Ovary (tissue), 9 donors: ENCODE data around the gene SEMA3G. TPM values are rescaled to one million over a fixed set of nuclear protein-coding genes. Genes with fewer than 3 reads are reported as not detected.

Source experiments
- DNase-seq, 5 donors: peaks; one replicate each; pipeline ENCODE4 v3.0.0-alpha.2; 2019 to 2020
- H3K27ac ChIP-seq, 2 donors: fragments of 200-600 bp; one replicate each; pipeline versions ENCODE4 v1.5.1 to v1.8.0; 2019 to 2022
- H3K27me3 ChIP-seq: fragments of 200-600 bp; one replicate; pipeline ENCODE4 v1.8.0; 2022
- H3K36me3 ChIP-seq: fragments of 200-600 bp; sonication (generic); one replicate; pipeline ENCODE4 v1.5.1; 2019
- H3K4me1 ChIP-seq: one replicate; pipeline ENCODE4 v1.8.1; 2013; ENCODE audit warnings: mild to moderate bottlenecking, moderate library complexity; ENCODE audit not compliant: insufficient read depth
- H3K4me3 ChIP-seq: fragments of 200-600 bp; sonication (generic); one replicate; pipeline ENCODE4 v1.5.1; 2017
- H3K9me3 ChIP-seq, 2 donors: fragments of 200-600 bp in 1 of 2; sonication (generic) in 1 of 2; one replicate each; pipeline versions ENCODE4 v1.5.1 to v1.8.1; 2013 to 2019; ENCODE audit warnings: mild to moderate bottlenecking in 1 of 2, moderate library complexity in 1 of 2
- EP300 ChIP-seq: sonication (generic); formaldehyde crosslinking; IDR thresholded peaks from one replicate; pipeline ENCODE4 v1.6.1; 2017; ENCODE audit warnings: antibody characterized with exemption
- POLR2A ChIP-seq: fragments of 450-650 bp; IDR thresholded peaks from one replicate; pipeline ENCODE4 v1.6.1; 2017; ENCODE audit warnings: antibody characterized with exemption, mild to moderate bottlenecking, moderate library complexity
- WGBS, 3 donors: extraction: QIAGEN DNeasy Blood & Tissue Kit in 1 of 3; methylation state at CpG; one replicate each; pipeline versions ENCODE4 v1.1.5 to v1.1.7; 2013 to 2017; 5-methylcytosine and 5-hydroxymethylcytosine counted together
- intact Hi-C, 4 donors: fragments of 100-400 bp; cut with DNase I; formaldehyde crosslinking; loops; one replicate each; pipeline versions ENCODE4 v1.11.0 to v1.15.1; 2022 to 2023
- polyA plus RNA-seq, 2 donors: library from polyadenylated mRNA; stranded (reverse); fragments of 200-250 nt in 1 of 2; fragments of 350-450 nt in 1 of 2; fragmentation: Illumina TruSeq in 1 of 2; extraction: RNeasy Lipid Tissue Mini Kit (QIAGEN cat#74804) in 1 of 2; gene quantifications; one replicate each; pipeline ENCODE4 v1.2.3, GENCODE V29; 2013 to 2014
- total RNA-seq, 7 donors: library from RNA; depleted of rRNA in 2 of 7; stranded (reverse); fragments of >200 nt in 2 of 7; fragmentation: NEBNext Ultra II Directional in 3 of 7; extraction: Animal tissue kit (Norgen Biotek cat#: 25700) in 3 of 7; gene quantifications; one replicate each; pipeline versions ENCODE4 v1.1.0 to v1.2.4, GENCODE V29; 2016 to 2023
- TF ChIP-seq, protein P1 (sequence below), 3 donors: fragments of 450-650 bp in 2 of 3; fragments of 200-600 bp in 1 of 3; IDR thresholded peaks; one replicate each; pipeline versions ENCODE4 v1.5.1 to v1.8.0; 2016 to 2022; ENCODE audit warnings: antibody characterized with exemption in 3 of 3, mild to moderate bottlenecking in 1 of 3
- donor health status: DM: no; HTN: no; CAD: no; lungs with moderate emphysema.
- donor health status: DM: no; HTN: no; CAD: no.
- donor health status: Bipolar disorder and iron deficiency.
- donor health status: DM: yes; HTN: yes; CAD: no.
- donor health status: DM: no; HTN: no; CAD: no.
- donor health status: DM: yes; HTN: yes; CAD: no.

SEMA3G gene
- total and polyA plus RNA-seq, 9 donors, result 1.5 to 12.3 (median 4.6) TPM

GRCh38 chr3:52441091-52441771, 3.7 kb downstream of the SEMA3G start:
- Histone ChIP-seq H3K36me3 (no peaks in the 10 kb centered on the region), H3K27ac (no peak overlapping the region), H3K4me1 (peaks cover 4% of the 10 kb centered on the region), H3K4me3 (no peak overlapping the region), H3K9me3 (no peaks in the 10 kb centered on the region), H3K27me3 (no peaks in the 10 kb centered on the region)
- DNase-seq, result peak in 1 of 5 donors; percentile 17
- 89 to 90% (median 89%) methylated on average over 23 of the region's 23 CpGs for WGBS, 3 donors
- TF ChIP-seq, protein P1, sequence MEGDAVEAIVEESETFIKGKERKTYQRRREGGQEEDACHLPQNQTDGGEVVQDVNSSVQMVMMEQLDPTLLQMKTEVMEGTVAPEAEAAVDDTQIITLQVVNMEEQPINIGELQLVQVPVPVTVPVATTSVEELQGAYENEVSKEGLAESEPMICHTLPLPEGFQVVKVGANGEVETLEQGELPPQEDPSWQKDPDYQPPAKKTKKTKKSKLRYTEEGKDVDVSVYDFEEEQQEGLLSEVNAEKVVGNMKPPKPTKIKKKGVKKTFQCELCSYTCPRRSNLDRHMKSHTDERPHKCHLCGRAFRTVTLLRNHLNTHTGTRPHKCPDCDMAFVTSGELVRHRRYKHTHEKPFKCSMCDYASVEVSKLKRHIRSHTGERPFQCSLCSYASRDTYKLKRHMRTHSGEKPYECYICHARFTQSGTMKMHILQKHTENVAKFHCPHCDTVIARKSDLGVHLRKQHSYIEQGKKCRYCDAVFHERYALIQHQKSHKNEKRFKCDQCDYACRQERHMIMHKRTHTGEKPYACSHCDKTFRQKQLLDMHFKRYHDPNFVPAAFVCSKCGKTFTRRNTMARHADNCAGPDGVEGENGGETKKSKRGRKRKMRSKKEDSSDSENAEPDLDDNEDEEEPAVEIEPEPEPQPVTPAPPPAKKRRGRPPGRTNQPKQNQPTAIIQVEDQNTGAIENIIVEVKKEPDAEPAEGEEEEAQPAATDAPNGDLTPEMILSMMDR (IDR thresholded peaks at IDR 0.05), result no peak
- no peak for TF ChIP-seq POLR2A
- no peak for TF ChIP-seq EP300
- intact Hi-C loops, result no loop called here

GRCh38 chr3:52440671-52441070, 4.2 kb downstream of the SEMA3G start:
- Histone ChIP-seq H3K36me3 (no peaks in the 10 kb centered on the region), H3K9me3 (no peaks in the 10 kb centered on the region), H3K4me1 (peaks cover 4% of the 10 kb centered on the region), H3K4me3 (no peak overlapping the region), H3K27me3 (no peaks in the 10 kb centered on the region), H3K27ac (no peak overlapping the region)
- no peak for TF ChIP-seq POLR2A
- TF ChIP-seq, protein P1 (IDR thresholded peaks at IDR 0.05), result no peak
- TF ChIP-seq EP300, result no peak
- WGBS, 3 donors, result 87 to 91% (median 88%) methylated on average over 14 of the region's 14 CpGs
- DNase-seq, result peak in 1 of 5 donors; percentile 12
- intact Hi-C loops, result no loop called here

- no peaks in the 10 kb centered on the region for H3K9me3 ChIP-seq
- no peaks in the 10 kb centered on the region for H3K36me3 ChIP-seq
- TF ChIP-seq POLR2A (no peak), EP300 (no peak)
- TF ChIP-seq, protein P1 (IDR thresholded peaks at IDR 0.05), result no peak
- H3K27ac ChIP-seq, result no peak overlapping the region
- H3K4me1 ChIP-seq, result peaks cover 4% of the 10 kb centered on the region
- WGBS, 3 donors, result 87 to 97% (median 92%) methylated on average over 6 to 12 of the region's 12 CpGs
- H3K27me3 ChIP-seq, result no peaks in the 10 kb centered on the region
- peak in 1 of 5 donors; percentile 15 for DNase-seq
- no peak overlapping the region for H3K4me3 ChIP-seq
- intact Hi-C loops, result no loop called here
Measured at GRCh38 chr3:52440249-52440551, 4.7 kb downstream of the SEMA3G start.

DNA sequence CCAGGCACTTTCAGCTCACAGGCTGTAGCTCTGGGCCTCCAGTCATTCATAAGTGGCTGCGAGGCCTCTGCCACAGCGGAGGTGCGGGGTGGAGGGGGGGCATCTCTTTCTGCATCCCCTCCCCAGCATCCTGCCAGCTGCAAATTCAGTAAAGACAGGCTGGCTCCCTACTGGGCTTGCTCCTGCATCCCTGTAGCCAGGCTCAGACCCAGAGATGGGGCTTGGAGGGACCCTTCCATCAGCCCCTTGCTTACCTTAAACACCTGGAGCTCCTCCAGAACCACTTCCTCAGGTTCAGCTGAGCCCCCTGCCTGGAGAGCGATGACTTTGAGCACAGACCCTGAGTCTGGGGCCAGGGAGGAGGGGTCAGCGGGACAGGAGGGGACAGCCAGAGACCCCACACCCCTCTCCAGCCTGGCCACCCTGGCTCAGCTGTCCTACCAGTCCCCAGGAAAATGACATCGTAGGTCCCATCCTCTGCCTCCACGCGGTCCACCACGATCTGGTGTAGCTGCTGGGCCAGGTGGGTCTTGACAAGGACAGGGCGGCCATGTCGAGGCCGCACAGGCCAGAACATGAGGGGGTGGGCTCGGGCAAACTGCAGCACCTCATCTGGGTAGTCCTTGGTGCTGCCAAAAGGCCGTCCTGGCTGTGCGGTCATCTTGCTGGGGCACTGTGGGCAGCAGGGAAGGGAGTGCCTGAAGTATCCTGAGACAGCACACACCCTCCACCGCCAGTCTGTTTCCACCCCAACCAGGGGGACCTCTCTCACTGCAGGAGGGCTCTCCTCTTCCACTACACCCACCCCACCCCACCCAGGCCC, 5.3 kb downstream of the SEMA3G start:
- H3K36me3 ChIP-seq, result no peaks in the 10 kb centered on the region
- no peaks in the 10 kb centered on the region for H3K27me3 ChIP-seq
- TF ChIP-seq POLR2A (no peak), EP300 (no peak)
- TF ChIP-seq, protein P1 (IDR thresholded peaks at IDR 0.05), result no peak
- H3K9me3 ChIP-seq, result no peaks in the 10 kb centered on the region
- DNase-seq, result peak in 1 of 5 donors; percentile 13
- H3K4me3 ChIP-seq, result no peak overlapping the region
- intact Hi-C loops, result loop anchor here in 1 of 4 donors (10.0 kb wide), 1 partner anchor 495 kb away; no protein-coding TSS in a partner anchor
- 91 to 96% (median 92%) methylated on average over 16 of the region's 16 CpGs for WGBS, 3 donors
- H3K4me1 ChIP-seq, result peaks cover 4% of the 10 kb centered on the region
- H3K27ac ChIP-seq, result no peak overlapping the region
